Cardiac fibroblast (primary cell): ENCODE results near the gene PIAS2.

ENCODE experiments used
- DNase-seq, 2 donors: peaks; one replicate each; pipeline versions ENCODE4 v3.0.0 to v3.0.0-alpha.2; 2010; ENCODE audit warnings: low read depth in 2 of 2
- H3K4me3 ChIP-seq, 2 donors: replicated peaks in 1 of 2; 1 replicate in 1 of 2; 2 replicates in 1 of 2; pipeline ENCODE4 v1.5.1; 2011; ENCODE audit warnings: low read depth in 2 of 2, low read length in 2 of 2, mild to moderate bottlenecking in 2 of 2, moderate library complexity in 1 of 2
- TF ChIP-seq, protein P1 (sequence below): IDR thresholded peaks from one replicate; pipeline ENCODE4 v1.5.1; 2011; ENCODE audit warnings: low read depth, mild to moderate bottlenecking, low read length, inconsistent platforms

The PIAS2 gene

GRCh38 chr18:46768166-46768921 lies 149.0 kb downstream of the PIAS2 start:
- TF ChIP-seq, protein P1, sequence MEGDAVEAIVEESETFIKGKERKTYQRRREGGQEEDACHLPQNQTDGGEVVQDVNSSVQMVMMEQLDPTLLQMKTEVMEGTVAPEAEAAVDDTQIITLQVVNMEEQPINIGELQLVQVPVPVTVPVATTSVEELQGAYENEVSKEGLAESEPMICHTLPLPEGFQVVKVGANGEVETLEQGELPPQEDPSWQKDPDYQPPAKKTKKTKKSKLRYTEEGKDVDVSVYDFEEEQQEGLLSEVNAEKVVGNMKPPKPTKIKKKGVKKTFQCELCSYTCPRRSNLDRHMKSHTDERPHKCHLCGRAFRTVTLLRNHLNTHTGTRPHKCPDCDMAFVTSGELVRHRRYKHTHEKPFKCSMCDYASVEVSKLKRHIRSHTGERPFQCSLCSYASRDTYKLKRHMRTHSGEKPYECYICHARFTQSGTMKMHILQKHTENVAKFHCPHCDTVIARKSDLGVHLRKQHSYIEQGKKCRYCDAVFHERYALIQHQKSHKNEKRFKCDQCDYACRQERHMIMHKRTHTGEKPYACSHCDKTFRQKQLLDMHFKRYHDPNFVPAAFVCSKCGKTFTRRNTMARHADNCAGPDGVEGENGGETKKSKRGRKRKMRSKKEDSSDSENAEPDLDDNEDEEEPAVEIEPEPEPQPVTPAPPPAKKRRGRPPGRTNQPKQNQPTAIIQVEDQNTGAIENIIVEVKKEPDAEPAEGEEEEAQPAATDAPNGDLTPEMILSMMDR: no peak
- no peak for DNase-seq
- H3K4me3 ChIP-seq: no peak overlapping the region

DNA sequence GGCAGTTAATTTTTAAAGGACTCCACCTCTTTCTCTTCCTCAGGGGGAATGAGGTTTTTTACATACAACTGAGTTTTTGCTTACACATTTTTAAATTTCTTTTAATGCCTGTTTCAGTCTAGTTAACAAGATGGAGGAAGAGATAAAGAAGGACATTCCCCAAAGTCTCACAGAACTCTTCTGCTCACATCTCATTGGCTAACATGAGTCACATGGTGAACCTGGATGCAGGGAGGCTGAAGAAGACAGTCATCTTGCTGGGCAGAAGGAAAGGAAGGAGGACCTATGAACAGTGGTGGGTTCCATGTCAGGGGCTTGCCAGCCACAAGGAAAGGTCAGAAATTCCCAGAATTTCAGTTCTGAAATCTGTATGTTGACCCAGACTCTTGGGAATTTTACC lies 150.1 kb downstream of the PIAS2 start:
- H3K4me3 ChIP-seq: no peak overlapping the region
- DNase-seq: no peak
- TF ChIP-seq, protein P1: no peak

DNA sequence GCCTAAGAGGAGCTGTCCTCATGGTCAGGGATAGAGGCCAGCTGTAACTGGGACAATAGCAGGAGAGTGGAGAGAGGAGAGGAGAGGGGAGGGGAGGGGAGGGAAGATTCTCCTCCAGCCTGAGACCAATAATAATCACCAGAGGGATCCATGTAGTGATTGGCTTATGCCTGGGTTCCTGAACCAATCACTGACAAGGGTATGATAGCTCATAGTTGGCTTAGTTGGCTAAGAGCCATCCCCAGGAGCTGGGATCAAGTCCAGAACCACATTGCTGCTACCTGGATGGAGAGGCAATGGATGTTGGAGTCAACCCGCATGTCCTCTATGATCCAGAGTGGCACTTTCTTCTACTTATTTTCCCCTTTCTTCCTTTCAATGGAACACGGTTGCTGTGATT lies 152.7 kb downstream of the PIAS2 start:
- TF ChIP-seq, protein P1: no peak
- DNase-seq: no peak
- no peak overlapping the region for H3K4me3 ChIP-seq

DNA sequence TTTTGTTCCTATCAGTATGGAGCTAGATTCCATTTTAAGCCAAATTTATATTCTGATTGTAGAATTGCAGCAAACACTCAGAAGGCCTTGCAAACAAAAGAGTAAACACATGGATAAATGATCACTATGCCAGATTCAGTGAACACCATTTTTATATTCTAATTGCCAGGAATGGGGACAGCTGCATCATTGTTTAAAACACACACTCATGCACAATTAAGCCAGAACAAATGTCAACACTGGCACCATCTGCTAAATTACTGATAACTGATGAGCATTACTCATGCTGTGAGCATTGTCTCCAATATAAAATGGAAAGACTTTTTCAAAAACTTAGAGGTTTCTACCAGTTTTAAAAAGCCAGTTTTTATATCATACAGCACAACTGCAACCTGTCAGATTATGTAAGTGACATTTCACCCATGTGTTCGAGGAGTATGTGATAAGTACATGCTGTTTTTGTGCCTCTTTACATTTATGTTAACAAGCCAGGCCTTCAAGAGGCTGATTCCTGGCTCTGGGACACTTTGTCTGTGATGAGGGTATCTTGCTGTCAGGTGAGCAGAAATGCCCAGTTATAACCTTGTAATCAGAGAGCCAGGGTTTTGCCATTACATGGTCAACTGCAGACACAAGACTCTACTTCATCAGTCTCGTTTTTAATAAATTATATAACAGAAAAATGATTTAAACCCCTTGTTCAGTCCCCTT lies 156.1 kb downstream of the PIAS2 start:
- H3K4me3 ChIP-seq: no peak overlapping the region
- TF ChIP-seq, protein P1: no peak

DNA sequence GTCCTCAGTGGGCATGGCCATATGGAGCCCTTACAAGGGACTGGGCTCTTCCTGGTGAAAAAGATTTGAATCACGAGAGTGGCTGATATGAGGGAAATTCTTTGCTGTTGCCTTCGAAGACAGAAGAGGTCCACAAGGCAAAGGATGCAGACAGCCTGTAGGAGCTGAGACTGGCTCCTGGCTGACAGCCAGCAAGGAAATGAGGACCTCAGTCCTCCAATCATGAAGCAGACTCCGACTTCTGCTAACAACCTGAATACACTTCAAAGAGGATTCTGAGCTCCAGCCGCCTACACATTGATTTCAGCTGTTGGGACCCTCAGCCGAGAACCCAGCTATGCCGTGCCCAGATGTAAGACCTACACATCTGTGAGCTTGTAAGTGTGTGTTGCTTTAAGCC lies 157.4 kb downstream of the PIAS2 start:
- TF ChIP-seq, protein P1: no peak
- DNase-seq: no peak
- no peak overlapping the region for H3K4me3 ChIP-seq

More for the DNA sequence above, 156.1 kb downstream of the PIAS2 start:
- DNase-seq: no peak

DNA sequence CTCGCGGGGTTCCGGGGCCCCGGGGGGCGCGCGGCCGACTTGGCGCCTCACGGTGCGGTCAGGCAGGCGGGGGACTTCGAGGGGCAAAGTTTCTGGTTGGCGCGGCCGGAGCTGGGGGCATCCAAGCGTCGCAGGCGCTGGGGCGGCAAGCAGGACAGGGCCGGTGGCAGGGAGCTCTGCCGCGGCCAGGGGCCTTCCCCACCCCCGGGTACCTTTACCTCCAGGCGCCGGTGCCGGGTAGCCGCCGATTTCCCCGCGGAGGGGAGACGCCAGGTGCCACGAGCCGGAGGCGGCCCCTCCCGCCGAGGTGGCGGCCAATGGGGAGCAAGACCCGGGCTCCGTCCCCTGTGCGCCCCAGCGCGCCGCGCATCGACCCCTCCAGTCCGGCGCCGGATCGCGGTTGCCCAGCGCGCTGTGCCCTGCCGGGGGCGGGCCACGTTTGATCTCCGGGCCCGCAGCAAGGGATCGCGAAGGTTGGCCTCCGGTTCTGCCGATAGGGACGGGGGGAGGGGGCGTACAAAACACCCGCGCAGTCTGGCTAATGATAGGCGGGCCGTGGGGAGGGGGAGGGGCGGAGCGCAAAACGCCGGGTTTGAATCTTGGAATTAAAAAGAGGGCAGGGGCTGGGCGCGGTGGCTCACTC lies 160.6 kb downstream of the PIAS2 start, which contains the start of gene ST8SIA5:
ST8SIA5 (minus strand) TSS at position 495 of the 643 bp plus-strand sequence. CDS start 545 bp downstream, outside the sequence.
- TF ChIP-seq, protein P1: no peak
- DNase-seq: no peak
- peak within 1 kb of the TSS; percentile 10 to 17 for H3K4me3 ChIP-seq
